Epithelial cell of esophagus (primary cell): ENCODE results near the gene ZBTB20.

Experiments
- DNase-seq: peaks from one replicate; pipeline ENCODE4 v3.0.0; 2010; ENCODE audit warnings: low read depth
- H3K4me3 ChIP-seq: 2 replicates; pipeline ENCODE4 v1.5.1; 2011; ENCODE audit warnings: mild to moderate bottlenecking, low read length, control low read depth
- TF ChIP-seq, protein P1 (sequence below): IDR thresholded peaks from 2 replicates; pipeline ENCODE4 v1.5.1; 2011; ENCODE audit warnings: low read depth, mild to moderate bottlenecking, low read length, control low read depth, inconsistent platforms; ENCODE audit not compliant: insufficient read depth; ENCODE audit errors: missing control alignments

ZBTB20 gene

DNA sequence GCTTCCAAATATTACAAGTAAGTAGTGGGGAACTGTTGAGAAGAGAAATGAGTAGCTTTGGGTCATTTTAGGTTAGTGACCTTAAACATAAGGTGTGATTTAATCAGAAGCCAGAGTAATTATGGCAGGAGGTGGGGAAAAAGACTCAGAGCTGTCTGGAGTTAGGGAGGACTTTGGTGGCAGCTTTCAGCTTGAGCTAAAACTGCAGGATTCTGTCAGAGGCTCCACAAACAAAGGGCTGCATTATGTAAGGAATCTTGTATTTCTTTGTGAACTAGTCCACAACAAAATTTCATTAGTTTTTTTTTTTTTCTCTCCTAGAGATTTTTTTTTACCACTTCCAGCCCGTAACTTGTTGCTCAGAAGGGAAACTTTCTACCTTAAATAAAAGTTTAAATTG is 507.9 kb downstream of the ZBTB20 start:
- no peak for DNase-seq
- H3K4me3 ChIP-seq = no peak overlapping the region
- TF ChIP-seq, protein P1, sequence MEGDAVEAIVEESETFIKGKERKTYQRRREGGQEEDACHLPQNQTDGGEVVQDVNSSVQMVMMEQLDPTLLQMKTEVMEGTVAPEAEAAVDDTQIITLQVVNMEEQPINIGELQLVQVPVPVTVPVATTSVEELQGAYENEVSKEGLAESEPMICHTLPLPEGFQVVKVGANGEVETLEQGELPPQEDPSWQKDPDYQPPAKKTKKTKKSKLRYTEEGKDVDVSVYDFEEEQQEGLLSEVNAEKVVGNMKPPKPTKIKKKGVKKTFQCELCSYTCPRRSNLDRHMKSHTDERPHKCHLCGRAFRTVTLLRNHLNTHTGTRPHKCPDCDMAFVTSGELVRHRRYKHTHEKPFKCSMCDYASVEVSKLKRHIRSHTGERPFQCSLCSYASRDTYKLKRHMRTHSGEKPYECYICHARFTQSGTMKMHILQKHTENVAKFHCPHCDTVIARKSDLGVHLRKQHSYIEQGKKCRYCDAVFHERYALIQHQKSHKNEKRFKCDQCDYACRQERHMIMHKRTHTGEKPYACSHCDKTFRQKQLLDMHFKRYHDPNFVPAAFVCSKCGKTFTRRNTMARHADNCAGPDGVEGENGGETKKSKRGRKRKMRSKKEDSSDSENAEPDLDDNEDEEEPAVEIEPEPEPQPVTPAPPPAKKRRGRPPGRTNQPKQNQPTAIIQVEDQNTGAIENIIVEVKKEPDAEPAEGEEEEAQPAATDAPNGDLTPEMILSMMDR = no peak

DNA sequence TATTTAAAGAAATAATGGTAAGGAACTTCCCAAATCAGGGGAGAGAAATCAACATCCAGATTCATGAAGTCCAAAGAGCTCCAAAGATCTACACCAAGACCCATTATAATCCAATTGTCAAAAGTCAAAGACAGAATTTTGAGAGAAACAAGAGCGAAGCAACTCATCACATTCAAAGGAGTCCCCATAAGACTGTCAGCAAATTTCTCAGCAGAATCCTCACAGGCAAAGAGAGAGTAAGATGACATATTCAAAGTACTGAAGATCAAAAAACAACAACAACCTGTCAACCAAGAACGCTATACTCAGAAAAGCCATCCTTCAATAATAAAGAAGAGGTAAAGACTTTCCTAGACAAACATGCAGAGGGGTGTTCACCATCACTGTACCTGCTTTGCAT is 511.2 kb downstream of the ZBTB20 start:
- H3K4me3 ChIP-seq = no peak overlapping the region
- TF ChIP-seq, protein P1 = no peak
- no peak for DNase-seq

DNA sequence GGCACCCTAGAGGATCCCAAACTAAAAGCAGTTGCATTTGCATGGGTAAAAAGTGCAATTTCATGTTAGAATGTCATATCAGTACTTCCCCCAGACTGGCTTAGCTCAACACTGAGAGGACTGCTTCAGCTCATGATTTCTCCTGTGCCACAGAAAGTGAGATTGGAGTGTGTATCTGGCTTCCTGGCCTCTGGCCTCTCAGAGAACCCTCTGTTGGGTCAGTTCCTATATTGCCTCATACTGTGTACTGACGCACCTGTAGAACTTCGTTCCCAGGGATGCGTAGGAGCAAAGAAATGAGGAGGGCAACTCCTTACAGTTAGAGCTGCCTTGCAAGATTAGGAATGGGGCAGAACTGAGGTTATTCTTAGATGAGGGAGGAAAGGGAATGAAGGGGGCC is 512.5 kb downstream of the ZBTB20 start:
- TF ChIP-seq, protein P1 = no peak
- no peak overlapping the region for H3K4me3 ChIP-seq
- DNase-seq = no peak

DNA sequence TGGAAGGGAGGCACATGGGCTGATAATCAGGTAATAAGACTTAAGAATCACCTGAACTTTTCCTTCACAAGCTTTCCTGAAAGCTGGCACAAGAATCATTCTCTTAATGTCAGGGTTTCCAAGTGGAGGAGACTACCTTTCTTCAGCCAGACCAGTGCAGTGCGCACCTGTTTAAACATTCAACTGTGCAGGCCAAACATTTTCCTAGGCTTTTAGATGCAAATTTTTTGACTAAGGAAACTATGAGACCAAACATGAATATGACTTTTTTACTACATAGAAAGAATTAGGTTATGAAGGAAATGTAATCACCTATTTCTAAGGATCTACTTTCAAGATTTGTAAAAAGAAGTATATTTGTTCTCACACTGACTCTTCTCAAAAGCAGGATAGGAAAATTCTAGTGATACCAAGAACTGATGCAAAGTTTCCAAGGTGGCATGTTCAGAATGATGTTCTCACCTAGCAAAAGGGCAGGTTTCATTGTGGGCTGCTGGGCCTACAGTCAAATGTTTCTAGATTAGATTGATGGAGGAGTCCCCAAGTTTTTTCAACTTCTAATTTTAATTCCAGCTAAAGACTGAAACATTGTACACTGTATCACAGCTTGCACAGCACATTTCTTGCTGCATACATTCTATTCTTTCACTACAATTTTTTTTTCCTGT is 514.2 kb downstream of the ZBTB20 start:
- no peak overlapping the region for H3K4me3 ChIP-seq
- no peak for DNase-seq
- TF ChIP-seq, protein P1 = no peak

DNA sequence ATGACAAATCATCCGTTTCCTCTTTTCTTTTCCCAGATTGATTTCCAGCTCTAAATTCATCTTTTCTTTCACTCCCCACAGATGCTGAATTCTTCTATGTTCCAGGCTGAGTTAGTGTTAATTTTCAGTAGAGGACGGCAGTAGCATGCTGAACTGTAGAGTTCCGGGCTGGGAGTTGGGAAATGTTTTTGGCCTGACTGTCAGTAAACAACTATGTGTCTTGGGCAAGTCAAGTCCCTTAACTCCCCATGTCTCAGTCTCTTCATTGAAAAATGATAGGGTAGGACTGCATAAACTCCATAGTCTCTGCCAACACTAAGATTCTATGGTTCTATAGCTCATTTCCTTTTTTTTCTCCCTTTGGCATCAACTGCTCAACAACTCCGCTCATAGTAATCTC is 519.3 kb downstream of the ZBTB20 start:
- TF ChIP-seq, protein P1 = no peak
- DNase-seq = no peak
- H3K4me3 ChIP-seq = no peak overlapping the region

DNA sequence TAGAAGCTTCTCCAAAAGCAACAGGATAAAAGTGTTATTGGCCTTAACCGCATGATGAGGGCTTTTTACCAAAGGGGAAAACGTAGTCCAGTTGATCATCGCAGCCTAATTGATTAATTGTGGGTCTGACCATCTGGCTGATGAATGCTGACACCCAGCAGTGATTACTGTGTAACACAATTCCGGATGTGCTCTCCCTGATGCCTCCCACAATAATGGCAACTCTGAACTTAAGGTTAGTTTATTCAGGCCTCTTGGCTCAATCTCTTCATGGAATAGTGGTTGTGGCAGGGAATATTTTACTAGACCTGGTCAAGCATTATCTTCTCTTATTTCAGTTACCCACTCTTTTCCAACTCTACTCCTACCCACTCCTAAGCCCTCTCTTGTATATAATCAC is 520.3 kb downstream of the ZBTB20 start:
- TF ChIP-seq, protein P1 = no peak
- no peak for DNase-seq

DNA sequence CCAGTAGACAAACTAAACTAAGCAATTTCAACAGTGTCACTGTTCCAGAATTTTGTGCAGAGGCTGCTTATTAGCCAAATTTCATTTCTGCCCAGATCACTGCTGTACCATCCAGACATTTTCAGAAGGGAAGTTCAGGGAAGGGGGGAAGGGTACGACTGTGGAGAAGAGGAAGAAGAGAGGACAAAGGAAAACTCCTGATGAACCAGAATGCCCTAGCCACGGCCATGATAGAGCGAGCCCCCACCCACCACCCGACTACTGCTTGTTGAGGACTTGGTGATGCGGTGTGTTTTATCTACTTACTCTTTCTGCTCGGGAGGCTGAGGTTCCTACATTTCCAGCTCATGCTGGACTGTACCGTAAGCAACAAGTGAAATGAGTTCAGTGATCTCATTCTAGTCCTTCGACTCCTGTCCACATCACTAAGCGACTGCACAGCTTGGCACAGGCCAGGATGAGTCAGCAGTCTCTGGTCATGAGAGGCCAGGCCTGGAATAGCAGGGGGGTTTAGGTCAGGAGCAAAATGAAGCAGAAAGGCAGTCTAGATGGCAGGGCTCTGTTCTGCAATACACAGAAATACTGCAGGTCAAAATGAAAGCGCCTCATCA is 522.4 kb downstream of the ZBTB20 start:
- no peak overlapping the region for H3K4me3 ChIP-seq
- TF ChIP-seq, protein P1 = no peak
- peak; percentile 79 for DNase-seq

More for the DNA sequence above, 520.3 kb downstream of the ZBTB20 start:
- H3K4me3 ChIP-seq = no peak overlapping the region
